Measurements from ENCODE around the gene CRTAC1. TPM values are rescaled to one million over a fixed set of nuclear protein-coding genes. Genes with fewer than 3 reads are reported as not detected.

The CRTAC1 gene
- total RNA-seq, 4 donors from 2014 or later = 1.2 to 5.7 (median 1.7) TPM

- Histone ChIP-seq H3K4me3 (no peak overlapping the region), H3K27ac (no peak overlapping the region), H3K36me3 (no peaks in the 10 kb centered on the region), H3K4me1 (no peaks in the 10 kb centered on the region), H3K9me3 (no peaks in the 10 kb centered on the region), H3K27me3 (peaks cover 79% of the 10 kb centered on the region)
- ATAC-seq = no peak
- TF ChIP-seq EP300 (IDR thresholded peaks at IDR 0.05) = no peak
- TF ChIP-seq POLR2A (IDR thresholded peaks at IDR 0.05) = no peak
- no peak for TF ChIP-seq POLR2AphosphoS5 (IDR thresholded peaks at IDR 0.05)
- TF ChIP-seq CTCF (IDR thresholded peaks at IDR 0.05) = no peak
- 82 to 86% methylated on average over 7 to 10 of the region's 10 CpGs for WGBS, 2 donors (ENCODE audit: low coverage in 1 of 2)
Measured at GRCh38 chr10:98016772-98017475, 13.5 kb downstream of the CRTAC1 start.

GRCh38 chr10:98013776-98014175 is 16.6 kb downstream of the CRTAC1 start:
- Histone ChIP-seq H3K27me3 (peaks cover 70% of the 10 kb centered on the region), H3K4me1 (no peaks in the 10 kb centered on the region), H3K9me3 (no peaks in the 10 kb centered on the region), H3K4me3 (no peak overlapping the region), H3K27ac (no peak overlapping the region), H3K36me3 (no peaks in the 10 kb centered on the region)
- 94% methylated on average over 3 of the region's 3 CpGs for WGBS, 2 donors (ENCODE audit: low coverage in 1 of 2)
- no peak for ATAC-seq
- no peak for TF ChIP-seq EP300 (IDR thresholded peaks at IDR 0.05)
- TF ChIP-seq POLR2A (IDR thresholded peaks at IDR 0.05) = no peak
- no peak for TF ChIP-seq CTCF (IDR thresholded peaks at IDR 0.05)
- TF ChIP-seq POLR2AphosphoS5 (IDR thresholded peaks at IDR 0.05) = no peak

- WGBS, 2 donors (ENCODE audit: low coverage in 1 of 2) = 70 to 80% methylated on average over 2 to 4 of the region's 4 CpGs
- Histone ChIP-seq H3K27ac (no peak overlapping the region), H3K36me3 (no peaks in the 10 kb centered on the region), H3K9me3 (no peaks in the 10 kb centered on the region), H3K4me1 (no peaks in the 10 kb centered on the region), H3K27me3 (peaks cover 73% of the 10 kb centered on the region), H3K4me3 (no peak overlapping the region)
- no peak for ATAC-seq
- TF ChIP-seq POLR2AphosphoS5 (IDR thresholded peaks at IDR 0.05) (no peak), EP300 (IDR thresholded peaks at IDR 0.05) (no peak), POLR2A (IDR thresholded peaks at IDR 0.05) (no peak), CTCF (IDR thresholded peaks at IDR 0.05) (no peak)
Measured at GRCh38 chr10:98013122-98013521, 17.3 kb downstream of the CRTAC1 start.

- H3K9me3 ChIP-seq = no peaks in the 10 kb centered on the region
- no peak overlapping the region for H3K4me3 ChIP-seq
- H3K27me3 ChIP-seq = peaks cover 73% of the 10 kb centered on the region
- H3K36me3 ChIP-seq = no peaks in the 10 kb centered on the region
- H3K27ac ChIP-seq = no peak overlapping the region
- WGBS, 2 donors (ENCODE audit: low coverage in 1 of 2) = 25 to 50% methylated on average over 1 to 2 of the region's 2 CpGs
- TF ChIP-seq POLR2AphosphoS5 (IDR thresholded peaks at IDR 0.05) (no peak), CTCF (IDR thresholded peaks at IDR 0.05) (no peak), POLR2A (IDR thresholded peaks at IDR 0.05) (no peak), EP300 (IDR thresholded peaks at IDR 0.05) (no peak)
- H3K4me1 ChIP-seq = no peaks in the 10 kb centered on the region
- no peak for ATAC-seq
Measured at GRCh38 chr10:98012644-98013043, 17.8 kb downstream of the CRTAC1 start.
